AML-193 (cell line): ENCODE data around the gene OR51Q1.

Experiments used
- DNase-seq, 2 experiments: peaks; one replicate each; lab custom pipeline; 2025; lab: John Stamatoyannopoulos, UW

The OR51Q1 gene

GRCh38 chr11:5421811-5422210, at the start of gene OR51Q1:
Gene OR51Q1, plus strand, starts transcription at chr11:5422111. Its CDS starts 90 bp downstream, at chr11:5422201.
- no peak for DNase-seq

- DNase-seq = peak; percentile 32 to 39
Observed at GRCh38 chr11:5380740-5381342, 41.1 kb upstream of the OR51Q1 start.

- DNase-seq = no peak
Observed at GRCh38 chr11:5383576-5383975, 38.3 kb upstream of the OR51Q1 start, which contains the start of gene OR51M1. Gene OR51M1, plus strand, starts transcription at chr11:5383812. Its CDS starts 5,587 bp downstream, at chr11:5389399.

GRCh38 chr11:5384335-5384734, 37.6 kb upstream of the OR51Q1 start:
- DNase-seq = no peak

GRCh38 chr11:5390210-5390609, 31.7 kb upstream of the OR51Q1 start:
- DNase-seq = no peak

- no peak for DNase-seq
Observed at GRCh38 chr11:5394091-5394490, 27.8 kb upstream of the OR51Q1 start.

- no peak for DNase-seq
Observed at GRCh38 chr11:5398936-5399335, 23.0 kb upstream of the OR51Q1 start.

GRCh38 chr11:5405173-5405572, 16.7 kb upstream of the OR51Q1 start:
- no peak for DNase-seq

- no peak for DNase-seq
Observed at GRCh38 chr11:5420993-5421392, 918 bp upstream of the OR51Q1 start.

GRCh38 chr11:5423131-5423530, 1.2 kb downstream of the OR51Q1 start:
- DNase-seq = no peak

GRCh38 chr11:5441414-5441813, 19.5 kb downstream of the OR51Q1 start, which contains the start of gene OR51I1:
Gene OR51I1, minus strand, starts transcription at chr11:5441514. Its CDS starts 0 bp downstream, at chr11:5441514.
- no peak for DNase-seq

GRCh38 chr11:5443835-5444393, 22.0 kb downstream of the OR51Q1 start:
- DNase-seq = no peak

- DNase-seq = no peak
Observed at GRCh38 chr11:5449023-5449422, 27.1 kb downstream of the OR51Q1 start, which contains the start of gene OR51I2. Gene OR51I2, plus strand, starts transcription at chr11:5449323. Its CDS starts 4,166 bp downstream, at chr11:5453489.

GRCh38 chr11:5449432-5449831, 27.5 kb downstream of the OR51Q1 start:
- no peak for DNase-seq

- DNase-seq = no peak
Observed at GRCh38 chr11:5460983-5461621, 39.2 kb downstream of the OR51Q1 start.

GRCh38 chr11:5467527-5467926, 45.6 kb downstream of the OR51Q1 start:
- DNase-seq = no peak
